Endothelial cell of umbilical vein (primary cell): ENCODE measurements around the gene MBTPS1. TPM values are rescaled to one million over a fixed set of nuclear protein-coding genes. Genes with fewer than 3 reads are reported as not detected.

Experiments
- BruUV-seq: library from RNA; stranded (reverse); fragments of 400-500 nt; replicated peaks from 2 replicates; lab custom pipeline; 2021; lab: Mats Ljungman, UMichigan
- CTCF ChIA-PET: fragments of 300-600, 350-600 bp; sonication (Branson Sonifier 250); formaldehyde crosslinking; loops from one replicate; lab custom pipeline; 2021; ENCODE audit warnings: antibody characterized with exemption, inconsistent platforms; lab: Charles Lee
- POLR2A ChIA-PET: fragments of 300-600, 350-600 bp; sonication (Branson Sonifier 250); formaldehyde crosslinking; loops from one replicate; lab custom pipeline; 2021; ENCODE audit warnings: antibody characterized with exemption, inconsistent platforms; lab: Charles Lee
- DNase-seq: peaks from one replicate; pipeline ENCODE4 v3.0.0-alpha.2; 2011; ENCODE audit warnings: low read depth, low spot score
- FAIRE-seq: peaks from 2 replicates; lab custom pipeline; 2011; peaks lifted over from hg19 to GRCh38; lab: Jason Lieb, UNC
- H2AFZ ChIP-seq: 2 replicates; pipeline ENCODE4 v1.6.0; 2012; ENCODE audit warnings: low read depth, low read length, control low read depth, inconsistent platforms
- H3K27ac ChIP-seq: 2 replicates; pipeline ENCODE4 v1.5.1; 2011; ENCODE audit warnings: low read depth, mild to moderate bottlenecking, control low read depth, low read length, moderate library complexity; ENCODE audit not compliant: insufficient read depth
- H3K27me3 ChIP-seq, 2 experiments: 2 replicates each; pipeline versions ENCODE4 v1.6.0 to v1.6.1; 2011; ENCODE audit warnings: low read length in 2 of 2, mixed read lengths in 1 of 2; ENCODE audit not compliant: control insufficient read depth in 2 of 2, insufficient read depth in 2 of 2
- H3K36me3 ChIP-seq, 2 experiments: 2 replicates in 1 of 2; 3 replicates in 1 of 2; pipeline ENCODE4 v1.5.1; 2011; ENCODE audit warnings: low read length in 2 of 2, mild to moderate bottlenecking in 1 of 2, moderate library complexity in 1 of 2; ENCODE audit not compliant: control insufficient read depth in 2 of 2, insufficient read depth in 2 of 2; ENCODE audit errors: extremely low read depth in 1 of 2
- H3K4me1 ChIP-seq: 3 replicates; pipeline ENCODE4 v1.5.1; 2011; ENCODE audit warnings: mild to moderate bottlenecking, low read length; ENCODE audit not compliant: control insufficient read depth, insufficient read depth; ENCODE audit errors: extremely low read depth
- H3K4me2 ChIP-seq: 2 replicates; pipeline ENCODE4 v1.6.1; 2011; ENCODE audit warnings: low read length, control low read depth, mixed read lengths; ENCODE audit not compliant: insufficient read depth
- H3K4me3 ChIP-seq, 3 experiments: fragments of 200-600 bp in 1 of 3; sonication (generic), shearing (Covaris generic) in 1 of 3; replicated peaks in 1 of 3; 2 replicates each; pipeline ENCODE4 v1.5.1; 2011 to 2016; ENCODE audit warnings: control low read depth in 3 of 3, low read length in 3 of 3, mild to moderate bottlenecking in 2 of 3, inconsistent platforms in 1 of 3, low read depth in 1 of 3, moderate library complexity in 1 of 3; ENCODE audit not compliant: insufficient read depth in 1 of 3
- H3K79me2 ChIP-seq: 2 replicates; pipeline ENCODE4 v1.6.0; 2012; ENCODE audit warnings: low read length, inconsistent platforms; ENCODE audit not compliant: control insufficient read depth, insufficient read depth
- H3K9ac ChIP-seq: replicated peaks from 2 replicates; pipeline ENCODE3; 2011; ENCODE audit warnings: low read length, control low read depth; ENCODE audit not compliant: insufficient read depth; ENCODE audit errors: extremely low read depth
- H3K9me1 ChIP-seq: replicated peaks from 3 replicates; pipeline ENCODE4 v1.6.0; 2011; ENCODE audit warnings: mild to moderate bottlenecking, low read length; ENCODE audit not compliant: control insufficient read depth, insufficient read depth; ENCODE audit errors: extremely low read depth
- H3K9me3 ChIP-seq: replicated peaks from 2 replicates; pipeline ENCODE4 v1.5.1; 2012; ENCODE audit warnings: low read length, inconsistent platforms; ENCODE audit not compliant: control insufficient read depth, insufficient read depth
- H4K20me1 ChIP-seq: replicated peaks from 2 replicates; pipeline ENCODE3; 2011; ENCODE audit warnings: mild to moderate bottlenecking, low read length; ENCODE audit not compliant: control insufficient read depth, insufficient read depth; ENCODE audit errors: extremely low read depth
- CTCF ChIP-seq, 2 donors: IDR thresholded peaks; 1 replicate in 1 of 2; 2 replicates in 1 of 2; pipeline ENCODE4 v1.5.1; 2011; ENCODE audit warnings: low read length in 2 of 2, mild to moderate bottlenecking in 2 of 2, moderate library complexity in 2 of 2, control low read depth in 1 of 2, inconsistent platforms in 1 of 2, low read depth in 1 of 2; ENCODE audit not compliant: insufficient read depth in 1 of 2; ENCODE audit errors: extremely low read depth in 1 of 2
- EZH2 ChIP-seq: IDR thresholded peaks from 2 replicates; pipeline ENCODE4 v1.6.1; 2012; ENCODE audit warnings: borderline replicate concordance, low read depth, mild to moderate bottlenecking, moderate library complexity, low read length, inconsistent platforms; ENCODE audit not compliant: severe bottlenecking
- FOS ChIP-seq: IDR thresholded peaks from 2 replicates; pipeline ENCODE4 v1.6.1; 2011; ENCODE audit warnings: mild to moderate bottlenecking, low read length, moderate library complexity, borderline replicate concordance; ENCODE audit not compliant: insufficient read depth
- GATA2 ChIP-seq: IDR thresholded peaks from 2 replicates; pipeline ENCODE4 v1.7.0; 2011; ENCODE audit warnings: low read depth, mild to moderate bottlenecking, moderate library complexity, mixed read lengths, low read length; ENCODE audit not compliant: insufficient read length, insufficient read depth
- JUN ChIP-seq: IDR thresholded peaks from 2 replicates; pipeline ENCODE4 v1.6.1; 2011; ENCODE audit warnings: borderline replicate concordance, low read depth; ENCODE audit not compliant: insufficient read length, insufficient read depth
- MAX ChIP-seq: IDR thresholded peaks from 2 replicates; pipeline ENCODE4 v1.6.1; 2011; ENCODE audit not compliant: insufficient read depth, insufficient read length
- MYC ChIP-seq: IDR thresholded peaks from one replicate; pipeline ENCODE4 v1.6.1; 2011; ENCODE audit warnings: mild to moderate bottlenecking, low read depth, low read length
- POLR2A ChIP-seq: IDR thresholded peaks from 2 replicates; pipeline ENCODE4 v1.6.1; 2012; ENCODE audit warnings: low read depth, mild to moderate bottlenecking, control low read depth, low read length
- POLR2AphosphoS5 ChIP-seq: IDR thresholded peaks from 2 replicates; pipeline ENCODE4 v1.6.1; 2012; ENCODE audit warnings: low read depth, mild to moderate bottlenecking, control low read depth, low read length, moderate library complexity; ENCODE audit not compliant: insufficient read depth
- dilution Hi-C: fragments of 300-500 bp; cut with MboI; formaldehyde crosslinking; loops from one replicate; pipeline ENCODE4 v1.15.0; 2019; ENCODE audit warnings: low sequenced_read_pairs; ENCODE audit not compliant: extremely low pct_ligation_motif_present
- intact Hi-C: fragments of 100-400 bp; cut with micrococcal nuclease; formaldehyde crosslinking; loops from one replicate; pipeline ENCODE4 v1.10.0; 2022
- polyA plus RNA-seq, 4 experiments: library from polyadenylated mRNA; depleted of rRNA in 3 of 4; stranded (reverse) in 3 of 4; unstranded in 1 of 4; fragments of >200 nt; gene quantifications; 2 replicates each; pipeline versions ENCODE4 v1.2.1 to v1.2.3, GENCODE V29; 2011 to 2012; ENCODE audit warnings: missing spikeins in 1 of 4
- total RNA-seq: library from RNA; stranded (reverse); gene quantifications from 2 replicates; pipeline ENCODE4 v1.2.3, GENCODE V29; 2021

The MBTPS1 gene
- total and polyA plus RNA-seq, 2 donors (not counting 3 experiments of a cell fraction or from before 2014, with no cell fraction given), result 82.3 to 99.6 TPM

- CTCF ChIA-PET, result interaction anchor here (0.6 to 2.5 kb wide), 6 partner anchors 11 to 101 kb away, joined by 3 to 21 read pairs (median 4); partner anchors contain the start of genes MBTPS1 and TAF1C
- no peak for FAIRE-seq
These were observed 31.0 kb downstream of the MBTPS1 start for GRCh38 chr16:84085773-84086172.

More at GRCh38 chr16:84085773-84086172, 31.0 kb downstream of the MBTPS1 start:
- H3K27ac ChIP-seq, result no peak overlapping the region
- H2AFZ ChIP-seq, result no peak overlapping the region
- H3K79me2 ChIP-seq, result no peaks in the 10 kb centered on the region
- H3K9ac ChIP-seq, result no peak overlapping the region
- no peak overlapping the region for H3K4me3 ChIP-seq
- POLR2A ChIA-PET, result interaction anchor here (0.6 kb wide), 2 partner anchors 15 to 23 kb away, joined by 3 read pairs; no protein-coding TSS in a partner anchor
- no peak for DNase-seq
- dilution Hi-C loops (no loop called here), intact Hi-C loops (no loop called here)
- H3K9me1 ChIP-seq, result no peaks in the 10 kb centered on the region
- H3K36me3 ChIP-seq, result peaks cover 20 to 51% of the 10 kb centered on the region in 2 experiments
- TF ChIP-seq POLR2A, result no peak
- no peak for TF ChIP-seq MAX
- TF ChIP-seq FOS, result no peak
- TF ChIP-seq MYC, result no peak
- no peak for TF ChIP-seq CTCF (IDR thresholded peaks at IDR 0.05; ENCODE audit: extremely low read depth in 1 of 2, insufficient read depth in 1 of 2, low read depth in 1 of 2, low read length in 2 of 2)
- no peak for TF ChIP-seq POLR2AphosphoS5
- TF ChIP-seq EZH2, result no peak
- no peak for TF ChIP-seq GATA2
- TF ChIP-seq JUN, result no peak
- H4K20me1 ChIP-seq, result no peaks in the 10 kb centered on the region
- H3K4me2 ChIP-seq, result no peak overlapping the region
- no TSS peak for BruUV-seq
- H3K27me3 ChIP-seq, result no peaks in the 10 kb centered on the region
- H3K9me3 ChIP-seq, result no peaks in the 10 kb centered on the region
- no peaks in the 10 kb centered on the region for H3K4me1 ChIP-seq
